Neural cell (in vitro differentiated cells): ENCODE measurements around the gene LCLAT1.

ENCODE experiments used
- CTCF ChIP-seq: fragments of 450-650 bp; IDR thresholded peaks from 2 replicates; pipeline ENCODE4 v1.5.1; 2014; ENCODE audit warnings: antibody characterized with exemption, mild to moderate bottlenecking, moderate library complexity; ENCODE audit not compliant: poor library complexity, severe bottlenecking
- EP300 ChIP-seq: fragments of 450-650 bp; conservative IDR thresholded peaks from 2 replicates; pipeline ENCODE4 v1.6.1; 2014; ENCODE audit warnings: antibody characterized with exemption, mild to moderate bottlenecking, moderate library complexity; ENCODE audit not compliant: poor library complexity, severe bottlenecking
- EZH2 ChIP-seq: fragments of 200-600, 300-800 bp; shearing (Covaris generic), sonication (generic); IDR thresholded peaks from 2 replicates; pipeline ENCODE4 v1.6.1; 2014; ENCODE audit warnings: antibody characterized with exemption, low read length, borderline replicate concordance, mild to moderate bottlenecking; ENCODE audit not compliant: insufficient read depth, poor library complexity, severe bottlenecking
- POLR2AphosphoS5 ChIP-seq: IDR thresholded peaks from 2 replicates; pipeline ENCODE4 v1.6.1; 2012
- RAD21 ChIP-seq: fragments of 450-650 bp; conservative IDR thresholded peaks from 2 replicates; pipeline ENCODE4 v1.6.1; 2014; ENCODE audit warnings: antibody characterized with exemption, mild to moderate bottlenecking, moderate library complexity
- REST ChIP-seq: IDR thresholded peaks from 2 replicates; pipeline ENCODE4 v1.6.1; 2012; ENCODE audit warnings: borderline replicate concordance
- SMC3 ChIP-seq: fragments of 450-650 bp; conservative IDR thresholded peaks from 2 replicates; pipeline ENCODE4 v1.6.1; 2014; ENCODE audit warnings: antibody characterized with exemption, mild to moderate bottlenecking, moderate library complexity; ENCODE audit not compliant: poor library complexity
- TAF1 ChIP-seq: IDR thresholded peaks from 2 replicates; pipeline ENCODE4 v1.6.1; 2012; ENCODE audit warnings: low read depth

GRCh38 chr2:30437809-30438548, 9.1 kb upstream of the LCLAT1 start:
- TF ChIP-seq POLR2AphosphoS5 (no peak), CTCF (no peak), TAF1 (no peak), RAD21 (no peak), EP300 (no peak), EZH2 (no peak), SMC3 (no peak), REST (no peak)
